Left ventricle myocardium superior (tissue), 1 donor: ENCODE data around the gene USH1C. TPM values are rescaled to one million over a fixed set of nuclear protein-coding genes. Genes with fewer than 3 reads are reported as not detected.

Experiments used
- ATAC-seq: fragments of 200-7000 bp; cut with Tn5 transposase; one replicate; pipeline ENCODE4 v1.9.1; 2020; ENCODE audit warnings: mild to moderate bottlenecking, moderate library complexity
- DNase-seq: peaks from one replicate; pipeline ENCODE4 v3.0.0-alpha.2; 2020
- intact Hi-C: fragments of 100-400 bp; cut with micrococcal nuclease; formaldehyde crosslinking; loops from one replicate; pipeline ENCODE4 v1.11.0; 2022
- total RNA-seq: library from RNA; stranded (reverse); fragmentation: NEBNext Ultra II Directional; extraction: Animal tissue kit (Norgen Biotek cat#: 25700); gene quantifications from one replicate; pipeline ENCODE4 v1.2.1, GENCODE V29; 2021
- donor health status: DM: no; HTN: yes; CAD: no; lungs with severe emphysema.

Gene USH1C
- total RNA-seq, 1 donor from 2014 or later = 1.3 TPM

- DNase-seq (no peak), ATAC-seq (no peak)
- intact Hi-C loops = no loop called here
Observed at GRCh38 chr11:17483505-17483904, 60.7 kb downstream of the USH1C start.

- intact Hi-C loops = no loop called here
- DNase-seq = no peak
- ATAC-seq = no peak
Observed at GRCh38 chr11:17481905-17482304, 62.3 kb downstream of the USH1C start.

- DNase-seq (no peak), ATAC-seq (peak; percentile 79)
- intact Hi-C loops = no loop called here
Observed at GRCh38 chr11:17479284-17480214, 64.7 kb downstream of the USH1C start.

GRCh38 chr11:17478070-17478469, 66.1 kb downstream of the USH1C start:
- DNase-seq (no peak), ATAC-seq (no peak)
- intact Hi-C loops = no loop called here

GRCh38 chr11:17477361-17477760, 66.9 kb downstream of the USH1C start:
- ATAC-seq = no peak
- DNase-seq = no peak
- intact Hi-C loops = no loop called here

GRCh38 chr11:17477084-17477333, 67.2 kb downstream of the USH1C start:
- ATAC-seq (no peak), DNase-seq (no peak)
- intact Hi-C loops = no loop called here

GRCh38 chr11:17476317-17477083, 67.7 kb downstream of the USH1C start, which contains the start of gene ABCC8:
Gene ABCC8, minus strand, starts transcription at chr11:17476845. Its CDS starts 69 bp downstream, at chr11:17476776.
- intact Hi-C loops = no loop called here
- peak; percentile 40 for DNase-seq
- ATAC-seq = peak; percentile 73

GRCh38 chr11:17475666-17476316, 68.4 kb downstream of the USH1C start:
- ATAC-seq (peak; percentile 15), DNase-seq (no peak)
- intact Hi-C loops = no loop called here

- DNase-seq (no peak), ATAC-seq (no peak)
- intact Hi-C loops = no loop called here
Observed at GRCh38 chr11:17473071-17473744, 71.0 kb downstream of the USH1C start.

GRCh38 chr11:17472467-17472866, 71.7 kb downstream of the USH1C start:
- intact Hi-C loops = no loop called here
- ATAC-seq (no peak), DNase-seq (no peak)

- DNase-seq = no peak
- ATAC-seq = no peak
- intact Hi-C loops = no loop called here
Observed at GRCh38 chr11:17471501-17471900, 72.7 kb downstream of the USH1C start.

GRCh38 chr11:17469998-17470397, 74.2 kb downstream of the USH1C start:
- ATAC-seq (no peak), DNase-seq (no peak)
- intact Hi-C loops = no loop called here

GRCh38 chr11:17468122-17468521, 76.1 kb downstream of the USH1C start:
- DNase-seq (no peak), ATAC-seq (peak; percentile 22)
- intact Hi-C loops = no loop called here

GRCh38 chr11:17463546-17464174, 80.6 kb downstream of the USH1C start:
- ATAC-seq = no peak
- intact Hi-C loops = no loop called here
- DNase-seq = no peak

GRCh38 chr11:17462940-17463339, 81.3 kb downstream of the USH1C start:
- ATAC-seq = no peak
- no peak for DNase-seq
- intact Hi-C loops = no loop called here

GRCh38 chr11:17460406-17460805, 83.8 kb downstream of the USH1C start:
- DNase-seq (no peak), ATAC-seq (no peak)
- intact Hi-C loops = no loop called here

- no peak for DNase-seq
- intact Hi-C loops = no loop called here
- no peak for ATAC-seq
Observed at GRCh38 chr11:17459236-17459896, 84.8 kb downstream of the USH1C start.

- no peak for ATAC-seq
- intact Hi-C loops = no loop called here
- DNase-seq = no peak
Observed at GRCh38 chr11:17458268-17458667, 85.9 kb downstream of the USH1C start.
